Measurements from ENCODE around the gene BABAM1.
"Not testable (repeated sequence)": the region's sequence is repeated elsewhere in the genome, so short reads cannot be mapped to it uniquely, and the experiment has no call there.

BABAM1 gene

DNA sequence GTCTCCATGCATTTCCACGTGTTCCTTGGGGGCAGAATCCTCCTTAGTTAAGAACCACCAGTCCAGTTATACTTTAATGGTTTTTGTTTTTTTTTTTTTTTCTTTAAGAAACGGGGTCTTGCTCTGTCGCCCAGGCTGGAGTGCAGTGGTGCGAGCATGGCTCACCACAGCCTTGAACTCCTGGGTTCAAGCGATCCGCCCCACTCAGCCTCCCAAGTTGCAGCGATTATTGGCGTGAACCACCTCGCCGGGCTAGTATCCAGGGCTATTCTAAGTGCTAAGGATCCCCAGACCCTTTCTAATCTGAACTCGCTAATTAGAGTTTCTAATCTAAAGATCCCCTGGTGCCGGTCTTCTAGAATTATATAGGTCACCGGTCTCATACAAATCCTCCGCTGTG lies 26.4 kb downstream of the BABAM1 start:
- TF ChIP-seq, protein P1, sequence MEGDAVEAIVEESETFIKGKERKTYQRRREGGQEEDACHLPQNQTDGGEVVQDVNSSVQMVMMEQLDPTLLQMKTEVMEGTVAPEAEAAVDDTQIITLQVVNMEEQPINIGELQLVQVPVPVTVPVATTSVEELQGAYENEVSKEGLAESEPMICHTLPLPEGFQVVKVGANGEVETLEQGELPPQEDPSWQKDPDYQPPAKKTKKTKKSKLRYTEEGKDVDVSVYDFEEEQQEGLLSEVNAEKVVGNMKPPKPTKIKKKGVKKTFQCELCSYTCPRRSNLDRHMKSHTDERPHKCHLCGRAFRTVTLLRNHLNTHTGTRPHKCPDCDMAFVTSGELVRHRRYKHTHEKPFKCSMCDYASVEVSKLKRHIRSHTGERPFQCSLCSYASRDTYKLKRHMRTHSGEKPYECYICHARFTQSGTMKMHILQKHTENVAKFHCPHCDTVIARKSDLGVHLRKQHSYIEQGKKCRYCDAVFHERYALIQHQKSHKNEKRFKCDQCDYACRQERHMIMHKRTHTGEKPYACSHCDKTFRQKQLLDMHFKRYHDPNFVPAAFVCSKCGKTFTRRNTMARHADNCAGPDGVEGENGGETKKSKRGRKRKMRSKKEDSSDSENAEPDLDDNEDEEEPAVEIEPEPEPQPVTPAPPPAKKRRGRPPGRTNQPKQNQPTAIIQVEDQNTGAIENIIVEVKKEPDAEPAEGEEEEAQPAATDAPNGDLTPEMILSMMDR (IDR thresholded peaks at IDR 0.05; ENCODE audit: insufficient read depth, low read length, poor library complexity, severe bottlenecking), result no peak
- Histone ChIP-seq H3K27me3 (replicated peaks; ENCODE audit: control insufficient read depth, insufficient read depth, low read length) (no peaks in the 10 kb centered on the region), H3K4me3 (replicated peaks; ENCODE audit: low read depth, low read length) (no peak overlapping the region)

DNA sequence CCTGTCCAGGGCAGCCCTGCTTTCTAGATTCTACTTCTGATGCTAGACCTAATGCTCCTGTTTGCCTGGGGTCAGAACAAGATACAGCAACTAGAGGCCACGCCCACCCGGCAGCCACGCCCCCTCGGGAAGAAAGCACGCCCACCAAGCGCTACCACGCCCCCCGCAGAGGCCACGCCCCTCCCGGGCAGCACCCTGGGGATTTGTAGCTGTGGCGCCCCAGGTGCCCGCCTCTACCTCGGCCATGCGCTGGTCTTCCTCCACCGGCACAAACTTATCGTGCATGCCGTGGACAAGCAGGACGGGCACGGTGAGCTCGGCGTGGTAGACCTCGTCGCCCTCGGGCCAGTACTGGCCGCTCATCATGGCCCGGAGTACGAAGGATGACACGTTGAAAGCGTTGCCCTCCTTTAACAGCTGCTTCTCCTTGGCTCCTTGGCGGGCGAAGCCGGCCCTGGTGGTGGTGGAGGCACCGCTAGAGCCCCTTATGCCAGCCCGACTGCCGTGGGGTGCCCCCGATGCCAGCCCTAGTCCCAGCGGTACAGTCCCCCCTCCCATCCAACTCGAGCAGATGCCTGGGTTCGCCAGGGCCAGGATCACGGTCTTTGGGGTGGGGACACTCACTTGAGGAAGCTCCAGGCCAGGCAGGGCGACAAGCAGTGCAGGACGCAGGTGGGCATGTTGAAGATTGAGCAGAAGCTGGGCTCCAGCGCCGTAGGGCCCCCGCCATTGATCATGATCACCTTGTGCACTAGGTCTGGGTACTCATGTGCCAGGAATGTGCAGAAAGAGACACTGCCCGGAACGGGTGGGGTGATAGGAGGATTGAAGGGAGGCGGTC lies 27.0 kb downstream of the BABAM1 start:
- TF ChIP-seq, protein P1 (IDR thresholded peaks at IDR 0.05; ENCODE audit: insufficient read depth, low read length, poor library complexity, severe bottlenecking), result no peak
- DNase-seq (ENCODE audit: extremely low read depth, insufficient read length), result peak; percentile 77
- H3K36me3 ChIP-seq (ENCODE audit: control insufficient read depth, insufficient read depth, low read length), result no peaks in the 10 kb centered on the region
- H3K4me3 ChIP-seq (replicated peaks; ENCODE audit: low read depth, low read length), result no peak overlapping the region
- no peaks in the 10 kb centered on the region for H3K27me3 ChIP-seq (replicated peaks; ENCODE audit: control insufficient read depth, insufficient read depth, low read length)

More for the DNA sequence above, 26.4 kb downstream of the BABAM1 start:
- no peaks in the 10 kb centered on the region for H3K36me3 ChIP-seq (ENCODE audit: control insufficient read depth, insufficient read depth, low read length)
- DNase-seq (ENCODE audit: extremely low read depth, insufficient read length), result no peak

DNA sequence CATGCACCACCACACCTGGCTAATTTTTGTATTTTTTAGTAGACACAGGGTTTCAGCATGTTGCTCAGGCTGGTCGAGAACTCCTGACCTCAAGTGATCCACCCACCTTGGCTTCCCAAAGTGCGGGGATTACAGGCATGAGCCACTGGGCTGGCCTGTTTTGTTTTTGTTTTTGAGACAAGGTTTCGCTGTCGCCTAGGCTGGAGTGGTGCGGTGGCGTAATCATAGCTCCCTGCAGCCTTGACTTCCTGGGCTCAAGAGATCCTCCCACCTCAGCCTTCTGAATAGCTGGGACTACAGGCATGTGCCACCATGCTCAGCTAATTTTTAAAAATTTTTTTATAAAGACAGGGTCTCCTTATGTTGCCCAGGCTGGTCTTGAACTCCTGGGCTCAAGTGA lies 28.3 kb downstream of the BABAM1 start:
- H3K27me3 ChIP-seq (replicated peaks; ENCODE audit: control insufficient read depth, insufficient read depth, low read length); DNase-seq (ENCODE audit: extremely low read depth, insufficient read length); H3K36me3 ChIP-seq (ENCODE audit: control insufficient read depth, insufficient read depth, low read length); H3K4me3 ChIP-seq (replicated peaks; ENCODE audit: low read depth, low read length): not testable (repeated sequence)

DNA sequence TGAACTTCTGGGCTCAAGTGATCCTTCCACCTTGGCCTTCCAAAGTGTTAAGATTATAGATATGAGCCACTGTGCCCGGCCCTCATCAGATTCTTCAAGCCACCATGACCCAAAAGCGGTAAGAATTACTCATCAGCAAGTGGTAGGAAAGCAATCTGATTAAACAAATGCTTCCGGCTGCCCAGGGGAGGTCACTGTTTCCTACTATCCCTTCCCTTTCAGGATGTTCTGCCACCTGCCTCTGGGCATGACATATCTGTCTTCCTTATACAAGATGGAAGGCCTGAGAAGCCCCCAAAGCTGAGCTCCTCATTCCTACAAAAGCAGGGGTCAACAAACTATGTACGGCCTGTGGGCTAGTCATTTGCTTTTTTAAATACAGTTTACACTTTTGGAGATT lies 29.0 kb downstream of the BABAM1 start:
- no peak for DNase-seq (ENCODE audit: extremely low read depth, insufficient read length)
- Histone ChIP-seq H3K4me3 (replicated peaks; ENCODE audit: low read depth, low read length) (no peak overlapping the region), H3K27me3 (replicated peaks; ENCODE audit: control insufficient read depth, insufficient read depth, low read length) (no peaks in the 10 kb centered on the region), H3K36me3 (ENCODE audit: control insufficient read depth, insufficient read depth, low read length) (no peaks in the 10 kb centered on the region)
- TF ChIP-seq, protein P1 (IDR thresholded peaks at IDR 0.05; ENCODE audit: insufficient read depth, low read length, poor library complexity, severe bottlenecking), result no peak

DNA sequence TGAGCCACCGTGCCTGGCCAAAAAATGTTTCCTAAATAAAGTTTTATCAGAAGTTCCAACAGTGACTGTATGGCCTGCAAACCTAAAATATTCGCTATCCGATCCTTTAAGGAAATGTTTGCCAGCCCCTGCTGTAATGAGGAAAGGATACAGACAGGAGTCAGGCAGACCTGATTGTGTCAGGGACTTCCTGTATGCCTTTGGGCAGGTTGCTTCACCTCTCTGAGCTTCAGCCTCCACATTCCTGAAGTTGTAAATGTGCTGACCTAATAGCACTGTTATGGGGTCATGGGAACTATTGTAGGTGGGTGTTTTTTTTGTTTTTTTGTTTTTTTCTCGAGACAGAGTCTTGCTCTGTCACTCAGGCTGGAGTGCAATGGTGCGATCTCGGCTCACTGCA lies 29.7 kb downstream of the BABAM1 start:
- Histone ChIP-seq H3K36me3 (ENCODE audit: control insufficient read depth, insufficient read depth, low read length) (peaks cover 2% of the 10 kb centered on the region; the same call in 1 of the 2 replicates), H3K27me3 (replicated peaks; ENCODE audit: control insufficient read depth, insufficient read depth, low read length) (no peaks in the 10 kb centered on the region), H3K4me3 (replicated peaks; ENCODE audit: low read depth, low read length) (no peak overlapping the region)
- DNase-seq (ENCODE audit: extremely low read depth, insufficient read length), result no peak
- TF ChIP-seq, protein P1 (IDR thresholded peaks at IDR 0.05; ENCODE audit: insufficient read depth, low read length, poor library complexity, severe bottlenecking), result no peak

DNA sequence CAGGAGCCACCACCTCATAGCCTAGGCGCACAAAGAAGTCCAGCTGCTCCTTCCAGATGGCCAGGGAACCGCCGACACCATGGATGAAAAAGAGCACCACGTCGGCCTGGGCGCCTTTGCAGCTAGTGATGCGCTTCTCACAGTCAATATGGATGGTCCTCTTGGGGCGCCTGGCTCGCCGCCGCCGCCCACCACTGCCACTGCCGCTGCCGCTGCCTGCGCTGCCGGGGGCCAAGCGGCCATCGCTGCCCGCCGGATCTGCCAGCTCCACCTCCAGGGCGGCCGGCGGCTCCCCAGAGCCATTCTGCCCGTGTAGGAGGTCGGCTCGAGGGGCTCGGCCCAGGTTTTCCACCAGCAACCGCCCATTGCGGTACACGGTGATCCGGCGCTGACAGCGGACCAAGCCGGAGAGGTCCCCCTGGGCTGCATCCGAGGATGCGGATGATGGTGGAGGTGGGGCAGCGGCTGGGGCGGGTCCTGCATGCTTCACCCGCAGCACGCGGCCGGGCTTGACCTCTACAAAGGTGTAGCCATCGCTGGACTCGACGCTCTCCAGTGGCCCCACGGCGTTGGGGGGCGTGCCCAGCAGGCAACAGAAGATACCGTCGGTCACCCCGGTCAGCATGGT lies 33.9 kb downstream of the BABAM1 start:
- no peak for DNase-seq (ENCODE audit: extremely low read depth, insufficient read length)
- Histone ChIP-seq H3K4me3 (replicated peaks; ENCODE audit: low read depth, low read length) (no peak overlapping the region), H3K36me3 (ENCODE audit: control insufficient read depth, insufficient read depth, low read length) (peaks cover 2% of the 10 kb centered on the region; the same call in 1 of the 2 replicates), H3K27me3 (replicated peaks; ENCODE audit: control insufficient read depth, insufficient read depth, low read length) (no peaks in the 10 kb centered on the region)
- TF ChIP-seq, protein P1 (IDR thresholded peaks at IDR 0.05; ENCODE audit: insufficient read depth, low read length, poor library complexity, severe bottlenecking), result no peak

All from GM06990 (cell line).